Smooth muscle cell (in vitro differentiated cells): ENCODE data around the gene TWIST2. TPM values are rescaled to one million over a fixed set of nuclear protein-coding genes. Genes with fewer than 3 reads are reported as not detected.

Experiments used
- DNase-seq: peaks from one replicate; lab custom pipeline; 2025; ENCODE audit not compliant: unreplicated experiment; lab: John Stamatoyannopoulos, UW
- H2AFZ ChIP-seq: fragments of 200-600 bp; sonication (generic); 2 replicates; pipeline ENCODE4 v1.6.0; 2016; ENCODE audit warnings: antibody characterized with exemption, low read depth, mild to moderate bottlenecking
- H3F3A ChIP-seq: fragments of 200-600 bp; sonication (generic); 2 replicates; pipeline ENCODE4 v1.6.0; 2017; ENCODE audit warnings: antibody characterized with exemption, low read depth
- H3K27ac ChIP-seq: fragments of 200-600 bp; sonication (generic); 2 replicates; pipeline ENCODE4 v1.5.1; 2016; ENCODE audit warnings: low read depth, mild to moderate bottlenecking
- H3K27me3 ChIP-seq: fragments of 200-600 bp; sonication (generic); 2 replicates; pipeline ENCODE4 v1.6.1; 2016; ENCODE audit warnings: low read depth, mild to moderate bottlenecking
- H3K36me3 ChIP-seq: fragments of 200-600 bp; sonication (generic); 2 replicates; pipeline ENCODE4 v1.5.1; 2016; ENCODE audit warnings: low read depth
- H3K4me1 ChIP-seq: fragments of 200-600 bp; sonication (generic); 2 replicates; pipeline ENCODE4 v1.5.1; 2016; ENCODE audit warnings: low read depth
- H3K4me2 ChIP-seq: fragments of 200-600 bp; sonication (generic); 2 replicates; pipeline ENCODE4 v1.6.0; 2016; ENCODE audit warnings: mild to moderate bottlenecking
- H3K4me3 ChIP-seq: fragments of 200-600 bp; sonication (generic); 2 replicates; pipeline ENCODE4 v1.5.1; 2016; ENCODE audit warnings: mild to moderate bottlenecking
- H3K79me2 ChIP-seq: fragments of 200-600 bp; sonication (generic); 2 replicates; pipeline ENCODE4 v1.6.0; 2016; ENCODE audit warnings: low read depth, mild to moderate bottlenecking
- H3K9ac ChIP-seq: fragments of 200-600 bp; sonication (generic); 2 replicates; pipeline ENCODE4 v1.6.0; 2016; ENCODE audit warnings: low read depth
- H3K9me3 ChIP-seq: fragments of 200-600 bp; sonication (generic); replicated peaks from 2 replicates; pipeline ENCODE4 v1.5.1; 2016; ENCODE audit warnings: low read depth
- H4K20me1 ChIP-seq: fragments of 200-600 bp; sonication (generic); 2 replicates; pipeline ENCODE4 v1.6.0; 2016; ENCODE audit warnings: low read depth
- WGBS: methylation state at CpG from one replicate; pipeline ENCODE4 v1.1.7; 2016; ENCODE audit warnings: low lambda C conversion rate; 5-methylcytosine and 5-hydroxymethylcytosine counted together
- polyA plus RNA-seq: library from polyadenylated mRNA; unstranded; fragments of >200 nt; fragmentation: Nextera tagmentation; extraction: Ambion mirVana; gene quantifications from 2 replicates; pipeline ENCODE4 v1.2.1, GENCODE V29; 2016
- total RNA-seq: library from RNA; depleted of rRNA; stranded (reverse); fragments of >200 nt; gene quantifications from 2 replicates; pipeline ENCODE4 v1.2.3, GENCODE V29; 2014
- TF ChIP-seq, protein P1 (sequence below): fragments of 200-600 bp; sonication (generic); IDR thresholded peaks from 2 replicates; pipeline ENCODE4 v1.5.1; 2017; ENCODE audit warnings: borderline replicate concordance, mild to moderate bottlenecking, antibody characterized with exemption; ENCODE audit not compliant: insufficient read depth, poor library complexity, severe bottlenecking

The TWIST2 gene
- total and polyA plus RNA-seq, 2 experiments from 2014 or later: 1.0 to 2.4 TPM

DNA sequence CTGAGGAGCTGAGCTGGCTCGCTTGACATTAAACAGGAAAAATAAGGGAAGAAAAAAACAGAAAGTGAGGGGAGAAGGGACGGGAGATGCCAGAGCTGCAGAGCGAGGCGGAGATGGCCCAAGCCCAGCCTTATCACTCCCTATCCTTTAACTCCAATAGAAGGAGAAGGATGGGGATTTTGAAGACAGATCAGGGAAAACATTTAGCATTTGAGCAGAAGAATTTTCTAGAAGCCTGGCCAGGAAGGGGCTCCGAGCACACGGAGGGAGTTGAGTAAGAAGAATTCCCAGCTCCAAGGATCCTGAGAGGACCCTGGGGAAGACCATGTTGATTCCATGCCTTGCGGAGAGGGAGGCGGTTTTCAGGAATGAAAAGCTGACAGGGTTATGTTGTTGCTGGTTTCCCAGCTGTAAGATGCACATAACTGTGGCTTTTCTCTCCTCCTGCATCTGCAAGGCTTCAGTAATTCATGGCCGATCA is 35.6 kb downstream of the TWIST2 start:
- TF ChIP-seq, protein P1, sequence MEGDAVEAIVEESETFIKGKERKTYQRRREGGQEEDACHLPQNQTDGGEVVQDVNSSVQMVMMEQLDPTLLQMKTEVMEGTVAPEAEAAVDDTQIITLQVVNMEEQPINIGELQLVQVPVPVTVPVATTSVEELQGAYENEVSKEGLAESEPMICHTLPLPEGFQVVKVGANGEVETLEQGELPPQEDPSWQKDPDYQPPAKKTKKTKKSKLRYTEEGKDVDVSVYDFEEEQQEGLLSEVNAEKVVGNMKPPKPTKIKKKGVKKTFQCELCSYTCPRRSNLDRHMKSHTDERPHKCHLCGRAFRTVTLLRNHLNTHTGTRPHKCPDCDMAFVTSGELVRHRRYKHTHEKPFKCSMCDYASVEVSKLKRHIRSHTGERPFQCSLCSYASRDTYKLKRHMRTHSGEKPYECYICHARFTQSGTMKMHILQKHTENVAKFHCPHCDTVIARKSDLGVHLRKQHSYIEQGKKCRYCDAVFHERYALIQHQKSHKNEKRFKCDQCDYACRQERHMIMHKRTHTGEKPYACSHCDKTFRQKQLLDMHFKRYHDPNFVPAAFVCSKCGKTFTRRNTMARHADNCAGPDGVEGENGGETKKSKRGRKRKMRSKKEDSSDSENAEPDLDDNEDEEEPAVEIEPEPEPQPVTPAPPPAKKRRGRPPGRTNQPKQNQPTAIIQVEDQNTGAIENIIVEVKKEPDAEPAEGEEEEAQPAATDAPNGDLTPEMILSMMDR: no peak
- WGBS: 49% methylated on average over 9 of the region's 9 CpGs
- no peaks in the 10 kb centered on the region for H3F3A ChIP-seq
- no peak overlapping the region for H3K27ac ChIP-seq
- H3K4me1 ChIP-seq: peaks cover 3% of the 10 kb centered on the region
- no peak overlapping the region for H3K9ac ChIP-seq
- H3K36me3 ChIP-seq: no peaks in the 10 kb centered on the region
- no peaks in the 10 kb centered on the region for H3K27me3 ChIP-seq
- peaks cover 4% of the 10 kb centered on the region for H4K20me1 ChIP-seq
- H3K4me3 ChIP-seq: no peak overlapping the region
- no peaks in the 10 kb centered on the region for H3K79me2 ChIP-seq
- no peak overlapping the region for H2AFZ ChIP-seq
- H3K4me2 ChIP-seq: peak overlapping the region; percentile 72
- DNase-seq: no peak
- no peaks in the 10 kb centered on the region for H3K9me3 ChIP-seq

DNA sequence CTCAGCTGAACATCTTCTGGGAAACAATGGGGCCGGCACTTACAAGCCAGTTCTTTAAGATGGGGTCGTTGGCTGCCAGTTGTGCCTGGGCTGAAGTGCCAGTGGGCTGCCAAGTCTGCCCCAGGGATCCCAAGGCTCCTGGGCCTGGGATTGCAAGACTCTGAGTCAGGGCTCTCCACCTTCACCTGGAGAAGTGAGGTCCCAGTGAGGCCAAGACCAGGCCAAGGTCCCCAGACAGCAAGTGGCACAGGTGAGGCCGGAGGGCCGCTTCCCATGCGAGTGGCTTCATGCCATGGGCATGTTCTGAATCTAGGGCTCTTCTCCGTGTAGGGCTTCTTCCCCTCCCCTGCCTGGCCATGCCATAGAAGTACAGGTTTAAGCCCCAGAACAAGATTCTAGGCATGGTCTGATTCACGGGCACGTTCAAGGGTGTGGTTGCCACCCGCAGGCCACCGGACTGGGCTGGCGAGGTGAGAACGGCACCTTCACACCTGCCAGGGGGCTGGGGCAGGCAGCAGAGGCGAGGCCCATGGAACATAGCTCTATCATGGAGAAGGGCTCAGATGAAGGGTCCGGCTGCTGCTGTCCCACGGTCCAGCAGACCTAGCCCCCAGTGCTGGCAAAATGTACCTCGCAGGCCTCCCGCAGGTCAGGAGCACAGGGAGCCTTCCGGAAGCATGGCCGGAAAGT is 36.4 kb downstream of the TWIST2 start:
- 94% methylated on average over 19 of the region's 19 CpGs for WGBS
- H3K4me3 ChIP-seq: no peak overlapping the region
- peak overlapping the region; percentile 72 for H3K4me2 ChIP-seq
- no peak overlapping the region for H2AFZ ChIP-seq
- no peak for DNase-seq
- H3K36me3 ChIP-seq: no peaks in the 10 kb centered on the region
- no peak overlapping the region for H3K9ac ChIP-seq
- peaks cover 4% of the 10 kb centered on the region for H4K20me1 ChIP-seq
- H3K27ac ChIP-seq: no peak overlapping the region
- no peaks in the 10 kb centered on the region for H3F3A ChIP-seq
- no peaks in the 10 kb centered on the region for H3K79me2 ChIP-seq
- TF ChIP-seq, protein P1: no peak
- H3K4me1 ChIP-seq: peaks cover 3% of the 10 kb centered on the region
- no peaks in the 10 kb centered on the region for H3K9me3 ChIP-seq
- no peaks in the 10 kb centered on the region for H3K27me3 ChIP-seq

DNA sequence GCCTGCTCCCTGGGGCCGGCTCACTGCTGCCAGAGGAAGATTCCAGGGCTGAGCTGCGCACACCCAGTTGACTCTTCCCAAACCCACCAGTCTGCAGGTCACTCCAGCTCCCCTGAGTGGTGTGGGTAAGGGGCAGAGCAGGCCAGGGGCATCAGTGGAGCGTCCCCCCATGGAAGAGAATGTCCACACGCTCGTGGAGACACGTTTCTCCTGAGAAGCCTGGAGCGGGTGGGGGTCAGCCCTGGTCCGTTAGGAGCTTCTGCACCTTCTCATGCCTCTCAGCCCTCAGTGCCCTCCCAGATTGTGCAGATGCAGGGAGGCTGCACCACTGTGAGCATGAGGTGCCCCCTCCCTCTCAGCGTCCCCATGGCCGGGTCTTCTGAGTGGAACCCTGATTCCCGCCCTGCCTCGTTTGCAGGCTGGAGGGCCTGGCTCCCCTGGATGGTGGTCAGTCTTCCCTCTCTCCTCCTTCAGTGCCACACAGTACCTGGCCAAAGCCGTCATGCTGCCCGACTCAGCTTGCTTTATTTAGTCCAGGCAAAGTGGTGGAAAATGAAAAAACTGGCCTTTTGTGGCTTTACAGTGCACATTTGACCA is 37.0 kb downstream of the TWIST2 start:
- H4K20me1 ChIP-seq: peaks cover 4% of the 10 kb centered on the region
- H3K9me3 ChIP-seq: no peaks in the 10 kb centered on the region
- TF ChIP-seq, protein P1: no peak
- H2AFZ ChIP-seq: no peak overlapping the region
- no peak overlapping the region for H3K9ac ChIP-seq
- peaks cover 3% of the 10 kb centered on the region for H3K4me1 ChIP-seq
- WGBS: 93% methylated on average over 14 of the region's 14 CpGs
- H3K36me3 ChIP-seq: no peaks in the 10 kb centered on the region
- H3K27me3 ChIP-seq: no peaks in the 10 kb centered on the region
- H3F3A ChIP-seq: no peaks in the 10 kb centered on the region
- no peak overlapping the region for H3K27ac ChIP-seq
- no peak overlapping the region for H3K4me2 ChIP-seq
- H3K4me3 ChIP-seq: no peak overlapping the region
- DNase-seq: no peak
- H3K79me2 ChIP-seq: no peaks in the 10 kb centered on the region
